K562 (cell line): ENCODE results near the gene ARHGAP9. TPM values are rescaled to one million over a fixed set of nuclear protein-coding genes. Genes with fewer than 3 reads are reported as not detected.

Experiments used
- ARNT ChIP-seq, 2 experiments: fragments of 450-650 bp; IDR thresholded peaks; 2 replicates each; pipeline ENCODE4 v1.6.1; 2016; ENCODE audit warnings: mild to moderate bottlenecking in 1 of 2
- ATF3 ChIP-seq, 2 experiments: fragments of 450-650 bp in 1 of 2; sonication (generic) in 1 of 2; formaldehyde crosslinking in 1 of 2; IDR thresholded peaks in 1 of 2; conservative IDR thresholded peaks in 1 of 2; 2 replicates each; pipeline versions ENCODE4 v1.6.1 to v1.8.1; 2016 to 2023; ENCODE audit warnings: mild to moderate bottlenecking in 2 of 2, moderate library complexity in 2 of 2, inconsistent platforms in 1 of 2, missing genetic modification reagents in 1 of 2
- CAMTA2 ChIP-seq: fragments of 250-450 bp; sonication (Bioruptor Pico); conservative IDR thresholded peaks from 2 replicates; pipeline ENCODE4 v1.5.1; 2022
- CBFA2T2 ChIP-seq: fragments of 450-650 bp; conservative IDR thresholded peaks from 2 replicates; pipeline ENCODE4 v1.6.1; 2017; ENCODE audit warnings: mild to moderate bottlenecking
- CTCF ChIP-seq, 3 experiments: IDR thresholded peaks in 2 of 3; conservative IDR thresholded peaks in 1 of 3; 2 replicates each; pipeline ENCODE4 v1.5.1; 2011 to 2012; ENCODE audit warnings: low read length in 3 of 3, mild to moderate bottlenecking in 3 of 3, control low read depth in 2 of 3, improper control_type of control experiment in 1 of 3, inconsistent platforms in 1 of 3, low read depth in 1 of 3, mixed read lengths in 1 of 3, moderate library complexity in 1 of 3; ENCODE audit not compliant: insufficient read depth in 2 of 3
- ETV1 ChIP-seq: fragments of 450-650 bp; conservative IDR thresholded peaks from 2 replicates; pipeline ENCODE4 v1.6.1; 2016; ENCODE audit warnings: missing genetic modification characterization, control low read depth, low read depth, missing compliant biosample characterization
- HCFC1 ChIP-seq: IDR thresholded peaks from 2 replicates; pipeline ENCODE4 v1.6.1; 2012; ENCODE audit warnings: low read depth, low read length, improper control_type of control experiment
- HNRNPL ChIP-seq: fragments of 200-400 bp; formaldehyde crosslinking; IDR thresholded peaks from 2 replicates; pipeline ENCODE4 v1.6.1; 2017; ENCODE audit warnings: low read depth, mild to moderate bottlenecking, low read length
- KAT8 ChIP-seq: fragments of 450-650 bp; IDR thresholded peaks from 2 replicates; pipeline ENCODE4 v1.6.1; 2016; ENCODE audit warnings: low read depth, mild to moderate bottlenecking
- KLF6 ChIP-seq: fragments of 250-450 bp; sonication (Bioruptor Pico); IDR thresholded peaks from 2 replicates; pipeline ENCODE4 v1.4.0; 2020; ENCODE audit warnings: mild to moderate bottlenecking, moderate library complexity, borderline replicate concordance
- L3MBTL2 ChIP-seq: fragments of 450-650 bp; IDR thresholded peaks from 2 replicates; pipeline ENCODE4 v1.6.1; 2016; ENCODE audit warnings: mild to moderate bottlenecking, moderate library complexity
- NFYB ChIP-seq: IDR thresholded peaks from 2 replicates; pipeline ENCODE4 v1.6.1; 2011; ENCODE audit warnings: mild to moderate bottlenecking, moderate library complexity; ENCODE audit not compliant: insufficient read length; ENCODE audit errors: extremely low read depth
- RNF219 ChIP-seq: fragments of 250-450 bp; sonication (Bioruptor Pico); IDR thresholded peaks from 2 replicates; pipeline ENCODE4 v1.5.0; 2022; ENCODE audit warnings: mild to moderate bottlenecking
- TAL1 ChIP-seq: fragments of 450-650 bp; IDR thresholded peaks from 2 replicates; pipeline ENCODE4 v1.6.1; 2016; ENCODE audit warnings: mild to moderate bottlenecking
- TEAD4 ChIP-seq, 2 experiments: sonication (generic) in 1 of 2; formaldehyde crosslinking in 1 of 2; IDR thresholded peaks; 2 replicates each; pipeline versions ENCODE4 v1.6.1 to v1.8.0; 2012 to 2022; ENCODE audit warnings: borderline replicate concordance in 1 of 2, inconsistent platforms in 1 of 2, low read length in 1 of 2, mild to moderate bottlenecking in 1 of 2, missing genetic modification reagents in 1 of 2
- ZNF121 ChIP-seq: sonication (generic); formaldehyde crosslinking; conservative IDR thresholded peaks from 2 replicates; pipeline ENCODE4 v1.8.0; 2022; ENCODE audit warnings: missing genetic modification reagents
- ZNF354B ChIP-seq: fragments of 250-450 bp; sonication (Bioruptor Pico); IDR thresholded peaks from 2 replicates; pipeline ENCODE4 v1.4.0; 2020
- ZNF695 ChIP-seq: fragments of 450-650 bp; formaldehyde crosslinking; IDR thresholded peaks from 2 replicates; pipeline ENCODE4 v1.4.0; 2020; ENCODE audit warnings: mild to moderate bottlenecking, moderate library complexity
- ZNF75A ChIP-seq: fragments of 450-650 bp; formaldehyde crosslinking; IDR thresholded peaks from 2 replicates; pipeline ENCODE4 v1.4.0; 2020; ENCODE audit warnings: mild to moderate bottlenecking
- polyA plus RNA-seq, 8 experiments: library from polyadenylated mRNA; depleted of rRNA in 4 of 8; stranded (reverse) in 5 of 8; unstranded in 3 of 8; fragments of >200 nt; fragmentation: Nextera tagmentation in 2 of 8; fragmentation: Illumina TruSeq in 1 of 8; extraction: Ambion mirVana in 2 of 8; extraction: Trizol in 1 of 8; gene quantifications; 2 replicates each; pipeline versions ENCODE4 v1.2.1 to v1.2.3, GENCODE V29; 2011 to 2014; ENCODE audit warnings: inconsistent platforms in 1 of 8, missing spikeins in 1 of 8
- total RNA-seq, 7 experiments: library from RNA; depleted of rRNA in 6 of 7; stranded (reverse); fragments of >200 nt in 6 of 7; fragmentation: Illumina TruSeq in 2 of 7; extraction: Trizol in 2 of 7; gene quantifications; 2 replicates each; pipeline versions ENCODE4 v1.2.1 to v1.2.3, GENCODE V29; 2011 to 2021; ENCODE audit warnings: low replicate concordance in 1 of 7
- TF ChIP-seq, protein P1 (sequence below): fragments of 250-450 bp; sonication (Bioruptor Pico); IDR thresholded peaks from 2 replicates; pipeline ENCODE4 v1.9.0; 2021; ENCODE audit warnings: mild to moderate bottlenecking, inconsistent platforms
- TF ChIP-seq, protein P2 (sequence below): fragments of 450-650 bp; formaldehyde crosslinking; IDR thresholded peaks from 2 replicates; pipeline ENCODE4 v1.4.0; 2020; ENCODE audit warnings: mild to moderate bottlenecking, mixed read lengths

ARHGAP9 gene
- total and polyA plus RNA-seq, 9 of the 15 experiments (the other 6 are each of a cell fraction or from before 2014, with no cell fraction given) = 1.5 to 10.2 (median 5.1) TPM

GRCh38 chr12:57444744-57445143 lies 34.9 kb downstream of the ARHGAP9 start (continued):
- TF ChIP-seq, protein P1, sequence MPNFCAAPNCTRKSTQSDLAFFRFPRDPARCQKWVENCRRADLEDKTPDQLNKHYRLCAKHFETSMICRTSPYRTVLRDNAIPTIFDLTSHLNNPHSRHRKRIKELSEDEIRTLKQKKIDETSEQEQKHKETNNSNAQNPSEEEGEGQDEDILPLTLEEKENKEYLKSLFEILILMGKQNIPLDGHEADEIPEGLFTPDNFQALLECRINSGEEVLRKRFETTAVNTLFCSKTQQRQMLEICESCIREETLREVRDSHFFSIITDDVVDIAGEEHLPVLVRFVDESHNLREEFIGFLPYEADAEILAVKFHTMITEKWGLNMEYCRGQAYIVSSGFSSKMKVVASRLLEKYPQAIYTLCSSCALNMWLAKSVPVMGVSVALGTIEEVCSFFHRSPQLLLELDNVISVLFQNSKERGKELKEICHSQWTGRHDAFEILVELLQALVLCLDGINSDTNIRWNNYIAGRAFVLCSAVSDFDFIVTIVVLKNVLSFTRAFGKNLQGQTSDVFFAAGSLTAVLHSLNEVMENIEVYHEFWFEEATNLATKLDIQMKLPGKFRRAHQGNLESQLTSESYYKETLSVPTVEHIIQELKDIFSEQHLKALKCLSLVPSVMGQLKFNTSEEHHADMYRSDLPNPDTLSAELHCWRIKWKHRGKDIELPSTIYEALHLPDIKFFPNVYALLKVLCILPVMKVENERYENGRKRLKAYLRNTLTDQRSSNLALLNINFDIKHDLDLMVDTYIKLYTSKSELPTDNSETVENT (CRISPR knock-in tag) = no peak
- TF ChIP-seq KAT8 (no peak), ZNF695 (no peak), CBFA2T2 (peak; percentile 43), ZNF121 (CRISPR knock-in tag) (peak; percentile 66), HCFC1 (no peak), NFYB (no peak), L3MBTL2 (peak; percentile 53), ETV1 (tag) (no peak), HNRNPL (no peak), CTCF (IDR thresholded peaks at IDR 0.05 in 2 of 3, conservative IDR thresholded peaks at IDR 0.05 in 1 of 3; ENCODE audit: insufficient read depth in 2 of 3, low read depth in 1 of 3, low read length in 3 of 3) (no peak), ARNT (IDR thresholded peaks at IDR 0.05) (no peak), CAMTA2 (CRISPR knock-in tag) (no peak), TEAD4 (IDR thresholded peaks at IDR 0.05; ENCODE audit: low read length) (peak; percentile 48), TEAD4 (CRISPR knock-in tag; IDR thresholded peaks at IDR 0.05; ENCODE audit: borderline replicate concordance) (no peak), ATF3 (IDR thresholded peaks at IDR 0.05) (no peak), ATF3 (CRISPR knock-in tag; conservative IDR thresholded peaks at IDR 0.05) (no peak), KLF6 (no peak), RNF219 (CRISPR knock-in tag) (no peak), TAL1 (peak; percentile 50; the same call in 1 of the 2 replicates), ZNF75A (no peak), ZNF354B (no peak)
- TF ChIP-seq, protein P2, sequence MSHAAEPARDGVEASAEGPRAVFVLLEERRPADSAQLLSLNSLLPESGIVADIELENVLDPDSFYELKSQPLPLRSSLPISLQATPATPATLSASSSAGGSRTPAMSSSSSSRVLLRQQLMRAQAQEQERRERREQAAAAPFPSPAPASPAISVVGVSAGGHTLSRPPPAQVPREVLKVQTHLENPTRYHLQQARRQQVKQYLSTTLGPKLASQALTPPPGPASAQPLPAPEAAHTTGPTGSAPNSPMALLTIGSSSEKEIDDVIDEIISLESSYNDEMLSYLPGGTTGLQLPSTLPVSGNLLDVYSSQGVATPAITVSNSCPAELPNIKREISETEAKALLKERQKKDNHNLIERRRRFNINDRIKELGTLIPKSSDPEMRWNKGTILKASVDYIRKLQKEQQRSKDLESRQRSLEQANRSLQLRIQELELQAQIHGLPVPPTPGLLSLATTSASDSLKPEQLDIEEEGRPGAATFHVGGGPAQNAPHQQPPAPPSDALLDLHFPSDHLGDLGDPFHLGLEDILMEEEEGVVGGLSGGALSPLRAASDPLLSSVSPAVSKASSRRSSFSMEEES = no peak
